Stimulated activated CD4-positive, alpha-beta T cell treated with anti-CD3 and anti-CD28 coated beads, Interleukin-15, amount 100 ng/mL, for 48 hours (primary cell): ENCODE data around the gene FGD3.
"Not testable (repeated sequence)": the region's sequence is repeated elsewhere in the genome, so short reads cannot be mapped to it uniquely, and the experiment has no call there.

Experiments
- DNase-seq, 2 donors: peaks; one replicate each; pipeline ENCODE4 v3.0.0-alpha.2; 2020; ENCODE audit warnings: low read depth in 2 of 2

FGD3 gene

GRCh38 chr9:92974761-92975755, 27.7 kb downstream of the FGD3 start:
- no peak for DNase-seq

GRCh38 chr9:92976431-92976830, 29.1 kb downstream of the FGD3 start:
- DNase-seq = no peak

GRCh38 chr9:92977279-92977678, 30.0 kb downstream of the FGD3 start:
- no peak for DNase-seq

- DNase-seq = no peak
These were observed 31.1 kb downstream of the FGD3 start for GRCh38 chr9:92978345-92978875.

- DNase-seq = no peak
These were observed 32.1 kb downstream of the FGD3 start for GRCh38 chr9:92979283-92980056.

GRCh38 chr9:92980085-92980745, 32.9 kb downstream of the FGD3 start:
- DNase-seq = no peak

- no peak for DNase-seq
These were observed 34.8 kb downstream of the FGD3 start for GRCh38 chr9:92982130-92982529.

- no peak for DNase-seq
These were observed 36.8 kb downstream of the FGD3 start for GRCh38 chr9:92983984-92984589.

- no peak for DNase-seq
These were observed 37.7 kb downstream of the FGD3 start for GRCh38 chr9:92984976-92985375.

GRCh38 chr9:92986176-92987119, 39.1 kb downstream of the FGD3 start:
- no peak for DNase-seq

GRCh38 chr9:92988215-92988768, 41.0 kb downstream of the FGD3 start:
- DNase-seq = no peak

- no peak for DNase-seq
These were observed 42.2 kb downstream of the FGD3 start for GRCh38 chr9:92989561-92989960.

- DNase-seq = no peak
These were observed 43.1 kb downstream of the FGD3 start for GRCh38 chr9:92990461-92990860.

GRCh38 chr9:92992549-92992948, 45.2 kb downstream of the FGD3 start:
- DNase-seq = no peak

- DNase-seq = not testable (repeated sequence)
These were observed 51.5 kb downstream of the FGD3 start for GRCh38 chr9:92998871-92999270.

- no peak for DNase-seq
These were observed 53.7 kb downstream of the FGD3 start for GRCh38 chr9:93001031-93001430.

GRCh38 chr9:93002700-93003099, 55.4 kb downstream of the FGD3 start:
- no peak for DNase-seq

- DNase-seq = peak; percentile 36 to 62
These were observed 56.5 kb downstream of the FGD3 start for GRCh38 chr9:93003552-93004407.

GRCh38 chr9:93004561-93004960, 57.2 kb downstream of the FGD3 start:
- DNase-seq = no peak
